Stimulated activated CD8-positive, alpha-beta memory T cell treated with anti-CD3 and anti-CD28 coated beads, Interleukin-15, amount 100 ng/mL, for 24 hours (primary cell): Measurements from ENCODE around the gene OTOA.
"Not testable (repeated sequence)": the region's sequence is repeated elsewhere in the genome, so short reads cannot be mapped to it uniquely, and the experiment has no call there.

Source experiments
- DNase-seq: peaks from one replicate; pipeline ENCODE4 v3.0.0-alpha.2; 2020; ENCODE audit warnings: low read depth

OTOA gene

DNA sequence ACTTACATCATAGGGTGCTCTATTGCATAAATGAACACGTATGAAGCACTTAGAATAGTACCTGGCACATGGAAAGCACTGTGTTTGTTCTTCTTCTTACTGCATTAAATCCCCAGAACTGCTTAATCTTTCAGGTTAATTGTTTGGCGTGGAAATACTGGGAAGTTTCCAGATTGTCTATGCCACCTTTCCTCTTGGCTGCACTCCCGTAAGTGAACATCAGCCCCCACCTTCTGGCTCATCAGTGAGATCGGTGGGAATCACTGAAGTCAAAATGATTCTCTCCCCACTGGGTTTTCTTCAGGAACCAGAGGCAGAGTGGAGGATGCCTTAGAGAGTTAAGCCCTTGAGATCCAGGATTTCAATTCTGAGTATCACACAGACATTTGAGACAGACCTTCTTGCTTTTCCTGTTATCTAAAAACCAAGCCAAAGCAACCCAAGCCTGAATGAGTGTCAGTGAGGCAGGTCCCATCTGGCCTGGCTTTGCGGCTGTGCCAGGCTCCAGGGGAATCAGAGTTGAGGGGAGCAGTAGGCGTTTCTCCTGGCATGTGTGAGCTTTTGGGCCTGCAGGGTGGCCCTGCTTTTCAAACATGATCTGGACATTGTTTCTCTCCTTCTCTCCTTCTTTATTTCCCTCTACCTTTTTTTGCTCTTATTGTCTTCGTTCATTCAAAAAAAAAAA is 59.1 kb downstream of the OTOA start:
- DNase-seq, result no peak

DNA sequence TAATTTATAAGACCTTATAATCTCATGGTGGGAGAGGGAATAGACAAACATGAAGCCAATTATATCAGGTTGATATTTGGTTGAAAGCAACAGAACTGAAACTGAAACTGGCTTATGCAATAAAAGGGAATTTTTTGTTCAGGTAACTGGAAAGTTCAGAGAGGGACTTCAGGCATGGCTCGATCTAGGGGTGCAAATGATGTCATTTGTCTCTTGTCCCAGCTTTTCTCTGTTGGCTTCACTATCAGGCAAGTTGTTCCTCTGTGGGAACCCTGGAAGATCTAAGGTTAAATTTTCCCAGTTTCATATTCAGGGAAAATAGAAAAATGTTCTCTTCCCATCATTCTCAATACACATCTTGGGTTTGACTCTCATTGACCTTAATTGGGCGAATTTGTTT is 59.8 kb downstream of the OTOA start:
- DNase-seq, result no peak

DNA sequence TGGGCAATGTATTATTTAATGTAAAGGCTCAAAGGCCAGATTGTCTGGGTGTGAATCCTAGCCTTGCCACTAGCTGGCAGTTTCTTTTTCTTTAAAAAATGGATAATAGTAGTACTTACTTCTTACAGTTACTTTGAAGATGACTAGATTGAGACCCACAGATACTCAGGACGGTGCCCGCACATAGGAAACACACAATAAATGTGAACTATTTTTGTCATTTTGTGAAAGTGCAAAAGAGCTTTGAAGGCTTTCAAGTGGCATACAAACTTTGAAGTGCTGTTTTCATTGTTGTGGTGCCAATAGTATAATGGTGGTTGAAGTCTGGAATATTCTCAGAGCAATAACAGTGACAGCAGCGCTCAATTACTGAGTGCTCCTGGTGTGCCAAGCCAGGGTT is 63.6 kb downstream of the OTOA start:
- DNase-seq, result no peak

DNA sequence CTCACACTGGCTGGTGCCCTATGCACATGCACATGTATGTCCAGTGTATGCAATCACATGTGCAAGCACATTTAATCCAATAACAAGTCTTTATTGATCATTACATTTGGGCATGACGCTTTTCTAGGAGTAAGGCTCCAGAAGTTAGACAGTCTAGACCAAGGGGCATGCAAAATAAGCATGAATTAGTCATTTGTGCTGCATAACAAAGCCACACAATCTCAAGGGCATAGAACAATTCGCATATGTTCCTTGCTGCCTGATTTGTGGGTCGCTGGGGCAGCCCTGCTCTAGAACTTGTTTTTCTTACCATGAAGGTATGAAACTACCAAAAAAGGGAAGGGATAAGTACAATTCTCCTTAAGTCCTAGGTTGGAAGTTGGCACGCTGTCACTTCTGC is 67.5 kb downstream of the OTOA start:
- DNase-seq, result not testable (repeated sequence)

DNA sequence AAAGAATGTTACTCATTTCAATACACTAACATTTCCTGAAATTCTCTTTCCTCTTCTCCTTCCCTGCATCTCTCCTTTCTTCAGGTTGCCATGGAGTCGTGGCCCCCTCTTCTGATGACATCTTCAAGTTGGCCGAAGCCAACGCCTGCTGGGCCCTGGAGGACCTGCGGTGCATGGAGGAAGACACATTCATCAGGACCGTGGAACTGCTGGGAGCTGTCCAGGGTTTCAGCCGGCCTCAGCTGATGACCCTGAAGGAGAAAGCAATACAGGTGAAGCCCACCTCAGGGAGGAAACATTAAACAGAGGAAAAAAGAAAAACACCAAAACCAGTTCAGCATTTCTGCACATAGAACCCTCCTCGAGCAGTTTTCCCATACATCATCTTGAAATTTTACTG is 76.9 kb downstream of the OTOA start:
- not testable (repeated sequence) for DNase-seq

DNA sequence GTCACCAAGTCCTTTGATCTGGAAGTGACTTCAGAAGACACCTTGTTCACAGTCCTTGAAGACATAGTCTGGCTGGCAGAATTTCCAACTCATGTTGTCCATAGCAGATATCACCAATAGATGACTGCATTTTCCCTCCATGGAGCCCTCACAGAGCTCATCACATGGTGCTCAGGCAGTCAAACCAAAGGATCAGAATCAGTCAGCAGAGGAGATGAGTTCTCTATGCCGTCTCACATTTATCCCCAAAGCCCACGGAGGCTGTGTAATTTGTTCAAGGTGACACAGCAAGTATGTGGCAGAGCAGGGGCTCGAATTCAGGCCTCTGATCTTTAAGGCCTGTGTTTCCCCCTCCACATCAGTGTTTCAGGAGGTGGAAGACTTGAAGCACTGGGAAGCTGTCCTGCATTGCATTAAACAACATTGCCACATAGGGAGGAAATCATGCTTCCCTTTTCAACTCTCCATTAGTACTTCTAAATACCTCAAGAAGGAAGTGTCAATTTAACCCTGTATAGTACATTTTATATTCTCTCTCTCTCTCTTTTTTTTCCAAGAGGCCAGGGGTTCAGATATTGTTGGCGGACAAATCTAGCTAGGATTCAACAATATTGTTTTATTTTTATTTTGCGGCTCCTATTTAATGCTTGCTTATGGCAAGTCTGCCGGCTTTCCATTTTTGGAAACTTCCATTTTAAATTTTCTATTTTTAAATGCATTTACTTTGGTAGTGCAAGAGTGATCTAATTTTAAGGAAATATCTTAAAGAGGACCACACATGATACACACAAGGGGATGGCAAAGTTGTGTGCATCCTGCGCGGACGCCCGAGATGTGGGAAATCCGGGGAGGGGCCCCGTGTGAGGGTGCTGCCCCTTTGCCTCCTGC is 92.7 kb downstream of the OTOA start:
- not testable (repeated sequence) for DNase-seq

DNA sequence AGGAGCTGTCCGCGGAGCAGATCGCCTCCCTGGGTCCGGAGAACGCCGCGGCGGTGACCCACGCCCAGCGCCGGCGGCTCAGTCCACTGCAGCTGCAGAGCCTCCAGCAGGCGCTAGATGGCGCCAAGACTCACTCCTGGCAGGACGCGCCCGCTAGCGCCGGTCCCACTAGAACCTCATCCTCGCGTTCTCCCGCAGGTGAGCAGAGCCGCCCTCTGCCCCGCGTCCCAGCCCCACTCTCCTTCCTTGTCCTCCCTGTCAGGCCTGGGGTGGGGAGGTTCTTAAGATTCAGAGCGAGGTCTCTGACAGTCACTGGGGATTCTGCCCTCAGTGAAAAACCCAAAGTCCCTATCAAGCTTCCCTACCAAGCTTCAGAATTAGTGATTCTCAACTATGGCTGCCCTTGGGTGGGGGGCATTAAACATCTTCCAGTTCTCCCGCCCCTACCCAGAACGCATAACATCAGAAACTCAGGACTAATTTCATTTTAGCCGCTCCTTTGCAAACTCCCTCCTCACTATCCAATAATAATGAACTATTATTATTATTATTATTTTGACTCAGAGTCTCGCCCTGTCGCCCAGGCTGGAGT is 93.4 kb downstream of the OTOA start:
- not testable (repeated sequence) for DNase-seq

DNA sequence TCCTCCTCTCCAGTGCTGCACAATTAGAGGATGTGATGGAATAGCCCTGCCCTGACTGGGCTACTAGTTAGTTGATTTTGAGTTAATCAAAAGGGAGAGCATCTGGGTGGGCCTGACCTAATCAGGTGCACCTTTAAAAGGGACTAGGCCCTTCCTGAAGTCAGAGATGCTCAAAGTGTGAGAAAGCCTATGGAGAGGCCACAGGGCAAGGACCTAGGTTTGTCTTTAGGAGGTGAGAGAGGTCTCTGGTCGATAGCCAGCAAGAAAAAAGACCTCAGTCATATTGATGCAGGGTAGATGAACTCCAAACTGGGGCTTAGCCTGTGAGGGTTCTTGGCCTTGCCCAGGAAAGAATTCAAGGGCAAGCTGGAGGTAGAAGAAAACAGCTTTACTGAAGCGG is 104.5 kb downstream of the OTOA start:
- not testable (repeated sequence) for DNase-seq

DNA sequence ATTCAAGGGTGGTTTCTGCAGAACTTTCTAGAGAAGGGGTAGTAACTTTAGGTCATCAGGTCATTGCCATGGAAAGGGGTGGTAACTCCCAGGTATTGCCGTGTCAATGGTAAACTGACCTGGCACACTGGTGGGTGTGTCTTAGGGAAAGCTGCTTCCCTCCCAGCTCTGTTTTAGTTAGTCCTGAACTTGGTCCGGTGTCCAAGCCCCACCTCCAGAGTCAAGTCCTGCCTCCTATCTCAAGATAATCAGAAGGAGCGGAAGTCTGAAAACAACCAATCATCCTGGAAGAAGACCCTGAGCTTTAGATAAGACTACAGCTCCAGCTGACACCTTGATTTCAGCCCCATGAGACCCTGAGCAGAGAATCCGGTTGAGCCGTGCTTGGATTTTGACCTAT is 105.0 kb downstream of the OTOA start:
- not testable (repeated sequence) for DNase-seq

DNA sequence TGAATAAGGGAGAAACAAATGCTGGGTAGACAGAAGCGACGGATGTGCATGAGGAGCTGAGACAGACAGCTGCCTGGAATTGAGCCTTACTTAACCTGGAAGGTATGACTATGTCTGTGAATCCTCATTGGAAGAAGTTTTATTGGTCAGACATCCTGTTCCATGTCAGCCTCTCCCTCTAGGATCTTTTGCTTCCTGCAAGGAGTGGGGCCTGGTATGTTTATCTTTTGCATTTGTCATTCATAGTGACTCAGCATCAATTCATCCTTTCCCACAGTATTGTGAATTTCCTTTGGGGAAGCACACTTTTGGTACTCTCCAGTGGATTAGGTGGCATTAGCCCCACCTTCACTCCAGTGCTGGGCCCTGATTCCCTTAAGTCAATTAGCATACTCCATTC is 105.5 kb downstream of the OTOA start:
- not testable (repeated sequence) for DNase-seq

DNA sequence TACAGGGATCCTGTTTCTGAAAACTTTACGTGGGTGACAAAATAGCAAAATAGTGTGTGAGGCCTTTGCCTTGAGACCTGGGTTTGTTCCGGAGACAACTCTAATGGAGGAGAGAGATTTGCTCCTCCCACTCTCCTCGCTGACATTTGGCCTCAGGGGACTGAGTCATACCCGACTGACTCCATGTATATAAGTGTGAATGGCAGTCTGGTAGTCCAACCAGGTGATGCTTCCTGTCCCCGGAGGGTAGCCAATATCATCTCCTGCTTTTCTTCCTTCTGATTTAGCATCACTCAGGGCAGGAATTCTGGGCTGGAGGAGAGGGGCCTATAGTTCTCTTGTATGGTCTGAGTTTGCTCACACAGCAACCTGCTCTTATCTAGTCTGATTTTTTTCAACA is 106.8 kb downstream of the OTOA start:
- DNase-seq, result not testable (repeated sequence)

DNA sequence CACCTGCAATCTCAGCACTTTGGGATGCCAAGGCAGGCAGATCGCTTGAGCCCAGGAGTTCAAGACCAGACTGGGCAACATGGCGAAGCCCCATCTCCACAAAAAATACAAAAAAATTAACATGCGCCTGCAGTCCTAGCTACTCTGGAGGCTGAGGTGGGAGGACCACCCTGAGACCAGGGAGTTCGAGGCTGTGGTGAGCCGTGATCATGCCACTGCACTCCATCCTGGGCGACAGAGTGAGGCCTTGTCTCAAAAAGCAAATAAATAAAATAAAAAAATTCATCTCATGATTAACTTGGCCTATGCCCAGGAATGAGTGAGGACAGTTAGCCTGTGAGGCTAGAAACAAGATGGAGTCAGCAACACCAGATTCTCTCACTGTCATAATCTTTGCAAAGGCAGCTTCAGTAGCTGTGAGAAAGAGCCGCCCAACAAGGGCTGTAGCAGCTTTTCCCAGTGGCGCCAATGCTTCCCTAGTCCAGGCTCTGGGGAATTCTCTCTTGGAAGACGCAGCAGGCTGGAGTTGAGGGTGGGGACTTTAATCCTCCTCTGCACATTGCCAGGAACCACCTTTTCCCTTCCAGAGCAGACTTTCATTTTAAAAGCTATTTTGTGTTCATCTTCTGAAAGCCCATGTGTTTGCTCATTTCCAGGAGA is 108.9 kb downstream of the OTOA start:
- not testable (repeated sequence) for DNase-seq

DNA sequence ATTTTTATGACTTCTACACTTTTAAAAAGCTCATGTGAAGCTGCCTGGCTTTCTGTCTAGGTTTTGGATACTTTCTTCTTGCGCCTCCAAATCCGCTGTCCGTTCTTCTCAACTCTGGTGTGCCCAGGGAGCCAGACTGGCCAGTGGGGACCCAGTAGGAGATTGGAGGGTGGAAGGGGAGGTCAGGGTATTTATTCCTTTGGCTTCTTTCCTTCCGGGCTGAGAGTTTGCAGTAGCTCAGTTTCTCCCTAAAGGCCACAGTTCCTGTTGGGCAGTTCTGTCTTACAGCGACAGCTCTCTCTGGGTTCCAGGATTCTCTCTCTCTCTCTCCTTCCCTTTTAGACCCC is 109.4 kb downstream of the OTOA start:
- not testable (repeated sequence) for DNase-seq

DNA sequence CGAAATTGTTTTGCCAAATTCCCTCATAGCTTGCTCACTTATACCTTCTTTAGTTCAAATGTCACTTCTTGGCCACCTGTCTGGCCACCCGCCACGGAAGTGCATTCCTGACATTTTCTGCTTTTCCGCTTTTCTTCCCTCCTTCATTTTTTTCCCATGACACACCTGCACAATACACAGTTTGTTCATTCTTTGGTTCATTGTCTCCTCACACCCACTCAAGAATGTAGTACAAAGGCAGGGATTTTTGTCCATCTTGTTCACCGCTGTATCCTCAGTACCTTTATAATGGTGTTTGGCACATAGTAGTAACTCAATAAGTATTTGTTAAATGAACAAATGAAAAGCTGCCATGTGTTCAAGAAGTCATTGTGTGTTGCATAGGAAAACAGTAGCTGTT is 116.8 kb downstream of the OTOA start:
- DNase-seq, result not testable (repeated sequence)

DNA sequence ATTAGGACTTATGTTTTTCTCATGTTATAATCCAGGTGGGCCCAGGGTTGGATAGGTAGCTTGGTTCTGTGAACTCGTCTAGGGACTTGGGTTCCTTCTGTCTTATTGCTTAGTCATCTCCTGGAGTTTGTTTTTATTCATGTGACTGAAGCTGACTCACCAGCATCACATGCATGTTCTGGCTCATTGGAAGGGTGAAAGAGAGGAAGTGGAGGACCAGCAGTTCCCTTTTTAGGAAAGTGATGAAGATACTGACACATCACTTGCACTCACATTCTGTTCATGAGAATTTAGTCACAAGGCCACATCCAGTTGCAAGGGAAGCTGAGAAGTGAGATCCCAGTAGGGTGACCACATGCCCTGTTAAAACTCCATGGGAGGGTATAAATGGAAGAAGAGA is 126.7 kb downstream of the OTOA start:
- not testable (repeated sequence) for DNase-seq

DNA sequence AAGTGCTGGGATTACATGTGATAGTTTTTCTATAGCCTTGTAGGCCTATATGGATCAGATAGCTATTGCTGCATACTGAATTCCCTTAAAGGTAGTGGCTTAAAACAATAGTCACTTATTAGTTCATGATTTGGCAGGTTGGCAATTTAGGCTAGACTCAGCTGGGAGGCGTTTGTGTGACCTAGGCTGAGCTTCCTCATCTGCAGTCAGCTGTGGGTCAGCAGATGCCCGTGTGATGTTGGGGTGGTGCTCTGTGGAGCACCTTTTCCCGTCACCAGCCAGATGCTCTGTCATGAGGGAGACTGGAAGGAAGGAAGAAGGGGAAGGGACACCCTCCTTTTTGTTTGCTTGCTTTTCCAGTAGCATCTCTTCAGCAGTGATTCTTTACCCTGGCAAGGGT is 129.5 kb downstream of the OTOA start:
- not testable (repeated sequence) for DNase-seq

DNA sequence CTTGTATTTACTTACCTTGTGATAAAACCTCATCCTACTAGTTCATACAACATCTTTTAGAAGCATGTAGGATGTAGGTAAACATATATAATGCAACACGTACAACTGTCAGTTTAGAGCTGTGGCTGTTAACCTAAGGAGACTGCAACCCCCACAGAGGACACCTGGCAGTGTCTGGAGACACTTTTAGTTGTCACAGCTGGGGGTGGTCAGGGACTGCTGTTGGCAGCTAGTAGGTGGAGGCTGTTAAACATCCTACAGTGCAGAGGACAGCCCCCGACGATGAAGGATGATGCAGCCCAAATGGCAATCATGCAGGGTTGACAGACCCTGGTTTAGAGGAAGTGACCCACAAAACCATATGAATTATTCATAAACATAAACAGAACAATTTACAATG is 134.8 kb downstream of the OTOA start:
- DNase-seq, result not testable (repeated sequence)

DNA sequence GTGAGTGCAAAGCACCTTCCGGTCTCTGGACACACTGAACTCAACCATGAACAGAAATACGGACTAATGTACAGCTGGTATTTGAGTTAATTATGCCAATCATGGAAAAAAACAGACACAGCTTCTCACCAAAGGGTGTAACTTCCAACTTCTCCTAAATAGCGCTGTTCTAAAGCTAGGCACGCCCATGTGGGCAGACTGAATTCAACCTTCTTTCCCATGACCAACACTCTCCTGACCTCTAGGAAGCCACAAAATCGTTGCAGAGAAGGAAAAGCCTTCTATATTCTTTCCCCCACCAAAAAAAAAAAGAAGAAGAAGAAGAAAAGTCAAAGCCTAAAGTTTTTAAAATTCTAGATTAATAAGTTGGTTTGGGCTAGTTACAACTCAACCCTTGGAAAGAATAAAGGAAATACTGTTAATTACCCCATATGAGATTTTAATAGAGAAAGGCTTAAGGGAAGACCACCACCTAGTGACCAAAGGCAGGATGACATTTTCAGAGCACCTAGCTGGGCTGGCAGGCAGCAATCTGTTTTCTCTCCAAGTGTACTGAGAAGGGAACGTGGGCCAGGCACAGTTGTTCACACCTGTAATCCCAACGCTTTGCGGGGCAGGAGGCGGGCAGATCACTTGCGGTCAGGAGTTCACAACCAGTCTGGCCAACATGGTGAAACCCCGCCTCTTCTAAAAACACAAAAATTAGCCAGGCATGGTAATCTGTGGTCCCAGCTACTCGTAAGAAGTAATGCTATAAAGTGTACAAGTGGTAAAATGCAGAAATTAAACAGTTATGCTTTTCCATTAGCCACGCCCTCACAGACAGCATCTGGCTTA is 138.0 kb downstream of the OTOA start:
- DNase-seq, result not testable (repeated sequence)

DNA sequence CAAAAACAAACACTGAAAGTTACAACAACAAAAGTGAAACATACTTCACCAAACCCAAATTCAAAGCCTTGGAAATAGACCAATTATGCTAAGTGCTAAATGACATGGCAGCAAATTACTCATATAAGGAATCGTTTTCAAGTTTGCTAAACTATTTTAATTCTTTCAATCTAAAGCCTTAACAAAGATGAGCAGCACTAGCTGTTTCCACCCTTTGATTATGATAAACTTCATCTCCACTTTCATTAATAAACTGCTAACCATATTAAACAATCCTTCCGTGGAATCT is 138.6 kb downstream of the OTOA start:
- not testable (repeated sequence) for DNase-seq
